SK-N-SH (cell line): ENCODE results near the gene CDCP1. TPM values are rescaled to one million over a fixed set of nuclear protein-coding genes. Genes with fewer than 3 reads are reported as not detected.

Source experiments
- CTCF ChIA-PET: fragments of 300-600, 350-600 bp; formaldehyde crosslinking; extraction: SDS; loops from one replicate; lab custom pipeline; 2021; lab: Yijun Ruan, JAX
- POLR2A ChIA-PET: fragments of 350-600 bp; sonication (Branson Sonifier 250); formaldehyde crosslinking; extraction: SDS; loops from one replicate; lab custom pipeline; 2020; ENCODE audit warnings: antibody characterized with exemption, inconsistent platforms; lab: Yijun Ruan, JAX
- DNase-seq: peaks from one replicate; pipeline ENCODE4 v3.0.0; 2012
- H2AFZ ChIP-seq: fragments of 200-600 bp; sonication (generic); 2 replicates; pipeline ENCODE4 v1.8.1; 2016; ENCODE audit warnings: antibody characterized with exemption, mild to moderate bottlenecking, low read depth
- H3F3A ChIP-seq: fragments of 200-600 bp; sonication (generic); replicated peaks from 2 replicates; pipeline ENCODE3; 2016; ENCODE audit warnings: antibody characterized with exemption, mild to moderate bottlenecking; ENCODE audit not compliant: insufficient read depth
- H3K27ac ChIP-seq, 2 experiments: fragments of 200-500 bp in 1 of 2; fragments of 200-600 bp in 1 of 2; sonication (Bioruptor generic) in 1 of 2; sonication (generic), shearing (Covaris generic) in 1 of 2; 2 replicates each; pipeline versions ENCODE4 v1.5.1 to v1.6.1; 2014 to 2016; ENCODE audit warnings: low read depth in 2 of 2, inconsistent platforms in 1 of 2, low read length in 1 of 2, mild to moderate bottlenecking in 1 of 2, mixed read lengths in 1 of 2
- H3K27me3 ChIP-seq: fragments of 200-600 bp; sonication (generic), shearing (Covaris generic); 2 replicates; pipeline ENCODE4 v1.6.1; 2016; ENCODE audit warnings: mixed run types; ENCODE audit not compliant: insufficient read depth
- H3K36me3 ChIP-seq, 2 experiments: fragments of 200-500 bp in 1 of 2; fragments of 200-600 bp in 1 of 2; sonication (Bioruptor generic) in 1 of 2; sonication (generic) in 1 of 2; replicated peaks in 1 of 2; 2 replicates each; pipeline versions ENCODE3 to v1.5.1; 2014 to 2016; ENCODE audit warnings: low read length in 1 of 2, mild to moderate bottlenecking in 1 of 2; ENCODE audit not compliant: insufficient read depth in 2 of 2, control insufficient read depth in 1 of 2
- H3K4me1 ChIP-seq, 2 experiments: fragments of 200-500 bp in 1 of 2; fragments of 200-600 bp in 1 of 2; sonication (Bioruptor generic) in 1 of 2; sonication (generic), shearing (Covaris generic) in 1 of 2; 2 replicates each; pipeline versions ENCODE4 v1.5.1 to v1.6.1; 2014 to 2016; ENCODE audit warnings: low read depth in 1 of 2, low read length in 1 of 2, mixed run types in 1 of 2; ENCODE audit not compliant: insufficient read depth in 2 of 2, control insufficient read depth in 1 of 2
- H3K4me2 ChIP-seq: fragments of 200-600 bp; sonication (generic), shearing (Covaris generic); 2 replicates; pipeline ENCODE4 v1.6.1; 2017; ENCODE audit warnings: mixed run types
- H3K4me3 ChIP-seq, 2 experiments: fragments of 200-500 bp in 1 of 2; fragments of 200-600 bp in 1 of 2; sonication (Bioruptor generic) in 1 of 2; sonication (generic), shearing (Covaris generic) in 1 of 2; 2 replicates each; pipeline versions ENCODE4 v1.5.1 to v1.8.1; 2014 to 2016; ENCODE audit warnings: low read depth in 2 of 2, inconsistent platforms in 1 of 2, low read length in 1 of 2, mild to moderate bottlenecking in 1 of 2, mixed read lengths in 1 of 2, moderate library complexity in 1 of 2
- H3K79me2 ChIP-seq: fragments of 200-600 bp; sonication (generic); 2 replicates; pipeline ENCODE4 v1.8.1; 2017; ENCODE audit warnings: mild to moderate bottlenecking; ENCODE audit not compliant: insufficient read depth
- H3K9ac ChIP-seq: fragments of 200-600 bp; sonication (generic); 2 replicates; pipeline ENCODE4 v1.6.1; 2017; ENCODE audit warnings: mixed run types
- H3K9me2 ChIP-seq: fragments of 200-600 bp; sonication (generic); 2 replicates; pipeline ENCODE4 v1.6.1; 2017; ENCODE audit warnings: mixed run types
- H3K9me3 ChIP-seq: fragments of 200-600 bp; sonication (generic); 2 replicates; pipeline ENCODE4 v1.6.1; 2017; ENCODE audit warnings: mixed run types, mild to moderate bottlenecking, moderate library complexity
- H4K20me1 ChIP-seq: fragments of 200-600 bp; sonication (generic); 2 replicates; pipeline ENCODE4 v1.6.1; 2017; ENCODE audit warnings: mild to moderate bottlenecking, mixed run types; ENCODE audit not compliant: insufficient read depth
- CHD2 ChIP-seq: fragments of 150-350 bp; IDR thresholded peaks from 2 replicates; pipeline ENCODE4 v1.6.1; 2018; ENCODE audit warnings: low read length; ENCODE audit not compliant: partially characterized antibody
- CTCF ChIP-seq: fragments of 200-600 bp; sonication (generic); IDR thresholded peaks from 2 replicates; pipeline ENCODE4 v1.6.1; 2017; ENCODE audit warnings: antibody characterized with exemption, mild to moderate bottlenecking, moderate library complexity
- EP300 ChIP-seq, 2 experiments: IDR thresholded peaks; 2 replicates each; pipeline versions ENCODE4 v1.4.0 to v1.6.1; 2012; ENCODE audit warnings: borderline replicate concordance in 1 of 2, low read depth in 1 of 2, low read length in 1 of 2
- EZH2phosphoT487 ChIP-seq: fragments of 200-600 bp; sonication (generic); IDR thresholded peaks from 2 replicates; pipeline ENCODE4 v1.6.1; 2017; ENCODE audit warnings: low read depth, mixed run types, mild to moderate bottlenecking, antibody characterized with exemption, moderate library complexity, borderline replicate concordance
- FOSL2 ChIP-seq: IDR thresholded peaks from 2 replicates; pipeline ENCODE4 v1.4.0; 2012; ENCODE audit warnings: low read depth, mild to moderate bottlenecking, moderate library complexity, borderline replicate concordance
- FOXM1 ChIP-seq: IDR thresholded peaks from 2 replicates; pipeline ENCODE4 v1.4.0; 2012; ENCODE audit warnings: low read depth, mild to moderate bottlenecking
- GABPA ChIP-seq: IDR thresholded peaks from 2 replicates; pipeline ENCODE4 v1.4.0; 2012; ENCODE audit warnings: low read depth, mild to moderate bottlenecking
- GATA2 ChIP-seq: sonication (generic); formaldehyde crosslinking; IDR thresholded peaks from 2 replicates; pipeline ENCODE4 v1.5.0; 2020; ENCODE audit warnings: mild to moderate bottlenecking, missing genetic modification reagents
- IRF3 ChIP-seq: fragments of 150-350 bp; IDR thresholded peaks from 2 replicates; pipeline ENCODE4 v1.6.1; 2016; ENCODE audit warnings: mild to moderate bottlenecking, low read depth, low read length
- JUND ChIP-seq: IDR thresholded peaks from 2 replicates; pipeline ENCODE4 v1.4.0; 2012
- NFIC ChIP-seq: IDR thresholded peaks from 2 replicates; pipeline ENCODE4 v1.4.0; 2012; ENCODE audit warnings: borderline replicate concordance
- NRF1 ChIP-seq: IDR thresholded peaks from 2 replicates; pipeline ENCODE4 v1.6.1; 2012; ENCODE audit warnings: low read depth, mild to moderate bottlenecking, low read length
- RAD21 ChIP-seq: IDR thresholded peaks from 2 replicates; pipeline ENCODE4 v1.6.1; 2012; ENCODE audit warnings: mild to moderate bottlenecking, low read length
- RCOR1 ChIP-seq: fragments of 150-350 bp; IDR thresholded peaks from 2 replicates; pipeline ENCODE4 v1.6.1; 2017; ENCODE audit warnings: antibody characterized with exemption, low read length
- RFX5 ChIP-seq: IDR thresholded peaks from 2 replicates; pipeline ENCODE4 v1.6.1; 2012; ENCODE audit warnings: mild to moderate bottlenecking, improper control_type of control experiment, low read length
- RXRA ChIP-seq: IDR thresholded peaks from 2 replicates; pipeline ENCODE4 v1.4.0; 2012; ENCODE audit warnings: low read depth, mild to moderate bottlenecking, borderline replicate concordance
- SIN3A ChIP-seq: IDR thresholded peaks from 2 replicates; pipeline ENCODE4 v1.6.1; 2012; ENCODE audit warnings: low read depth, mild to moderate bottlenecking, low read length, moderate library complexity, borderline replicate concordance
- SMC3 ChIP-seq: IDR thresholded peaks from 2 replicates; pipeline ENCODE4 v1.6.1; 2012; ENCODE audit warnings: low read depth, low read length, improper control_type of control experiment
- TAF1 ChIP-seq: IDR thresholded peaks from 2 replicates; pipeline ENCODE4 v1.6.1; 2012; ENCODE audit warnings: low read depth, mild to moderate bottlenecking, low read length, moderate library complexity, borderline replicate concordance
- TEAD4 ChIP-seq: IDR thresholded peaks from 2 replicates; pipeline ENCODE4 v1.4.0; 2012; ENCODE audit warnings: mild to moderate bottlenecking, borderline replicate concordance; ENCODE audit not compliant: insufficient read depth
- WGBS: methylation state at CpG from one replicate; pipeline ENCODE4 v1.1.6; 2017; ENCODE audit warnings: low lambda C conversion rate; 5-methylcytosine and 5-hydroxymethylcytosine counted together
- polyA plus RNA-seq, 3 experiments: library from polyadenylated mRNA; depleted of rRNA; stranded (reverse); fragments of >200 nt; gene quantifications; 2 replicates each; pipeline ENCODE4 v1.2.3, GENCODE V29; 2012
- TF ChIP-seq, protein P1 (sequence below): fragments of 150-350 bp; IDR thresholded peaks from 2 replicates; pipeline ENCODE4 v1.6.1; 2017; ENCODE audit warnings: antibody characterized with exemption, low read length, low read depth, borderline replicate concordance
- TF ChIP-seq, protein P2 (sequence below): IDR thresholded peaks from 2 replicates; pipeline ENCODE4; 2012

CDCP1 gene
- polyA plus RNA-seq, 1 of the 3 experiments (the other 2 are of a cell fraction): 3.6 TPM

- no peaks in the 10 kb centered on the region for H3K9me3 ChIP-seq
- no peaks in the 10 kb centered on the region for H3F3A ChIP-seq
- no peaks in the 10 kb centered on the region for H3K36me3 ChIP-seq
- no peak overlapping the region for H3K27ac ChIP-seq
- DNase-seq: no peak
- H3K4me1 ChIP-seq: peaks cover 7 to 12% of the 10 kb centered on the region in 2 experiments; a peak in 2 of 4 replicates
- no peaks in the 10 kb centered on the region for H3K79me2 ChIP-seq
- no peak overlapping the region for H3K4me2 ChIP-seq
- no peaks in the 10 kb centered on the region for H4K20me1 ChIP-seq
- ChIA-PET CTCF (no interaction called here), POLR2A (no interaction called here)
- no peak overlapping the region for H3K9ac ChIP-seq
- TF ChIP-seq FOXM1 (no peak), NFIC (no peak), CTCF (no peak), TEAD4 (no peak), RXRA (no peak), GATA2 (CRISPR knock-in tag) (no peak), RCOR1 (no peak), RFX5 (no peak), RAD21 (no peak), SIN3A (no peak)
- TF ChIP-seq, protein P1, sequence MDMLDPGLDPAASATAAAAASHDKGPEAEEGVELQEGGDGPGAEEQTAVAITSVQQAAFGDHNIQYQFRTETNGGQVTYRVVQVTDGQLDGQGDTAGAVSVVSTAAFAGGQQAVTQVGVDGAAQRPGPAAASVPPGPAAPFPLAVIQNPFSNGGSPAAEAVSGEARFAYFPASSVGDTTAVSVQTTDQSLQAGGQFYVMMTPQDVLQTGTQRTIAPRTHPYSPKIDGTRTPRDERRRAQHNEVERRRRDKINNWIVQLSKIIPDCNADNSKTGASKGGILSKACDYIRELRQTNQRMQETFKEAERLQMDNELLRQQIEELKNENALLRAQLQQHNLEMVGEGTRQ: no peak
- H2AFZ ChIP-seq: no peak overlapping the region
- 94% methylated on average over 5 of the region's 5 CpGs for WGBS
- no peaks in the 10 kb centered on the region for H3K27me3 ChIP-seq
- H3K9me2 ChIP-seq: no peaks in the 10 kb centered on the region
- H3K4me3 ChIP-seq: no peak overlapping the region
Observed at GRCh38 chr3:45185461-45185860, 39.3 kb upstream of the CDCP1 start.

DNA sequence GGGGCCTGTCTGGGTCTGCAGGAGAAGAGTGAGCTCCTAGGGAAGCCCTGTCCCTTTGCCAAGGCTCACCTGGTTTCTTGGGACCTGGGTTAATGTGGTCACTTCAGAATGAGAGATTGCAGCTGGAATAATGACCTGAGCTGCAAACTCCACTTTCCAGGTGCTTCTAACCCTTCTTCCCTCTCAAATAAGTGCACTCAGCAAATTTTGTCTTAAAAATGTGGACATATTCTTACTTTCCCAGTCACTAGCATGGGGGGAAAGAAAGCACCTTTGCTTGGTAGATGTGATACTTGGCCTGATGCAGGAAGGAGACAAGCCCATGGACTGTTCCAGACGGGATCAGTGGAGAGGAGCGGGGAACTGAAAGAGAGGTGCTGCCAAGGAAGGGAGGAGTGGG lies 38.9 kb upstream of the CDCP1 start:
- H3K9ac ChIP-seq: no peak overlapping the region
- no peaks in the 10 kb centered on the region for H3K9me3 ChIP-seq
- ChIA-PET CTCF (no interaction called here), POLR2A (no interaction called here)
- H3K4me3 ChIP-seq: no peak overlapping the region
- no peaks in the 10 kb centered on the region for H4K20me1 ChIP-seq
- no peaks in the 10 kb centered on the region for H3K36me3 ChIP-seq
- no peaks in the 10 kb centered on the region for H3K27me3 ChIP-seq
- no peak overlapping the region for H2AFZ ChIP-seq
- no peak overlapping the region for H3K27ac ChIP-seq
- H3K4me1 ChIP-seq: peaks cover 7 to 12% of the 10 kb centered on the region in 2 experiments; a peak in 2 of 4 replicates
- no peak overlapping the region for H3K4me2 ChIP-seq
- WGBS: 96% methylated on average over 2 of the region's 2 CpGs
- no peaks in the 10 kb centered on the region for H3K9me2 ChIP-seq
- no peaks in the 10 kb centered on the region for H3K79me2 ChIP-seq
- no peaks in the 10 kb centered on the region for H3F3A ChIP-seq
- DNase-seq: no peak
- TF ChIP-seq SMC3 (no peak), TAF1 (no peak), NRF1 (no peak), FOSL2 (no peak), GABPA (no peak), EZH2phosphoT487 (no peak), IRF3 (no peak), RXRA (no peak), EP300 (IDR thresholded peaks at IDR 0.05; ENCODE audit: borderline replicate concordance in 1 of 2, low read depth in 1 of 2, low read length in 1 of 2) (no peak), JUND (no peak), SIN3A (no peak), CHD2 (no peak), CTCF (no peak), RAD21 (no peak)
- TF ChIP-seq, protein P2, sequence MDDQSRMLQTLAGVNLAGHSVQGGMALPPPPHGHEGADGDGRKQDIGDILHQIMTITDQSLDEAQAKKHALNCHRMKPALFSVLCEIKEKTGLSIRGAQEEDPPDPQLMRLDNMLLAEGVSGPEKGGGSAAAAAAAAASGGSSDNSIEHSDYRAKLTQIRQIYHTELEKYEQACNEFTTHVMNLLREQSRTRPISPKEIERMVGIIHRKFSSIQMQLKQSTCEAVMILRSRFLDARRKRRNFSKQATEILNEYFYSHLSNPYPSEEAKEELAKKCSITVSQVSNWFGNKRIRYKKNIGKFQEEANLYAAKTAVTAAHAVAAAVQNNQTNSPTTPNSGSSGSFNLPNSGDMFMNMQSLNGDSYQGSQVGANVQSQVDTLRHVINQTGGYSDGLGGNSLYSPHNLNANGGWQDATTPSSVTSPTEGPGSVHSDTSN: no peak
